T-cell (primary cell): ENCODE data around the gene RAN. TPM values are rescaled to one million over a fixed set of nuclear protein-coding genes. Genes with fewer than 3 reads are reported as not detected.

Source experiments
- ATAC-seq, 4 experiments: fragments of 200-7000 bp in 3 of 4; fragments of 150-1000 bp in 1 of 4; cut with Tn5 transposase; replicated peaks in 1 of 4; 1 replicate in 3 of 4; 2 replicates in 1 of 4; pipeline ENCODE4 v1.10.0; 2021; ENCODE audit warnings: moderate library complexity in 3 of 4, mild to moderate bottlenecking in 2 of 4, moderate number of reproducible peaks in 1 of 4
- CTCF ChIA-PET, 2 donors: fragments of 300-600 bp; sonication (Branson Sonifier 250); formaldehyde crosslinking; loops; one replicate each; lab custom pipeline; 2022; ENCODE audit warnings: antibody characterized with exemption in 2 of 2; lab: Charles Lee
- POLR2A ChIA-PET, 2 donors: fragments of 300-600 bp; sonication (Branson Sonifier 250); formaldehyde crosslinking; loops; one replicate each; lab custom pipeline; 2022; ENCODE audit warnings: antibody characterized with exemption in 2 of 2; lab: Charles Lee
- DNase-seq, 35 experiments: peaks; one replicate each; pipeline versions ENCODE4 v3.0.0 to v3.0.0-alpha.2; 2013 to 2023
- H3K27ac ChIP-seq: one replicate; pipeline ENCODE4 v1.5.1; 2013; ENCODE audit warnings: low read length
- H3K27me3 ChIP-seq, 2 experiments: replicated peaks in 1 of 2; 1 replicate in 1 of 2; 2 replicates in 1 of 2; pipeline versions ENCODE4 v1.6.1 to v1.7.0; 2013; ENCODE audit warnings: low read length in 1 of 2, mixed read lengths in 1 of 2; ENCODE audit not compliant: control insufficient read depth in 2 of 2, insufficient read depth in 2 of 2; ENCODE audit errors: extremely low read depth in 1 of 2
- H3K36me3 ChIP-seq, 2 donors: 1 replicate in 1 of 2; 2 replicates in 1 of 2; pipeline versions ENCODE4 v1.6.1 to v1.7.0; 2013; ENCODE audit warnings: low read length in 1 of 2; ENCODE audit not compliant: control insufficient read depth in 2 of 2, insufficient read depth in 1 of 2; ENCODE audit errors: extremely low read depth in 1 of 2
- H3K4me1 ChIP-seq, 2 experiments: 1 replicate in 1 of 2; 2 replicates in 1 of 2; pipeline versions ENCODE4 v1.6.1 to v1.7.0; 2013; ENCODE audit warnings: low read length in 2 of 2, mixed read lengths in 1 of 2; ENCODE audit not compliant: insufficient read depth in 2 of 2, control insufficient read depth in 1 of 2; ENCODE audit errors: extremely low read depth in 1 of 2
- H3K4me3 ChIP-seq, 2 donors: 1 replicate in 1 of 2; 2 replicates in 1 of 2; pipeline versions ENCODE4 v1.5.1 to v1.7.0; 2013; ENCODE audit warnings: mild to moderate bottlenecking in 2 of 2, low read length in 1 of 2, moderate library complexity in 1 of 2; ENCODE audit not compliant: control insufficient read depth in 1 of 2; ENCODE audit errors: extremely low read depth in 1 of 2
- H3K9me3 ChIP-seq: 2 replicates; pipeline ENCODE4 v1.7.0; 2013
- H3K27ac Mint-ChIP-seq, 2 donors: one replicate each; pipeline ENCODE4 v1.8.0; 2020 to 2021; ENCODE audit warnings: mild to moderate bottlenecking in 2 of 2, mixed read lengths in 2 of 2
- H3K27me3 Mint-ChIP-seq, 2 donors: one replicate each; pipeline ENCODE4 v1.8.0; 2021 to 2022; ENCODE audit warnings: mixed read lengths in 2 of 2
- H3K36me3 Mint-ChIP-seq: one replicate; pipeline ENCODE4 v1.8.0; 2021; ENCODE audit warnings: mixed read lengths
- H3K4me1 Mint-ChIP-seq, 3 donors: one replicate each; pipeline ENCODE4 v1.8.0; 2020 to 2022; ENCODE audit warnings: mixed read lengths in 3 of 3, mild to moderate bottlenecking in 1 of 3
- H3K4me3 Mint-ChIP-seq, 3 donors: one replicate each; pipeline ENCODE4 v1.8.0; 2020 to 2022; ENCODE audit warnings: mild to moderate bottlenecking in 3 of 3, mixed read lengths in 3 of 3, moderate library complexity in 3 of 3
- H3K9me3 Mint-ChIP-seq, 3 donors: one replicate each; pipeline ENCODE4 v1.8.0; 2020 to 2022; ENCODE audit warnings: mixed read lengths in 3 of 3
- WGBS: methylation state at CpG from one replicate; pipeline ENCODE4 v1.1.5; 2013; ENCODE audit warnings: missing lambda C conversion rate; ENCODE audit not compliant: insufficient coverage; 5-methylcytosine and 5-hydroxymethylcytosine counted together
- total RNA-seq, 35 experiments: library from RNA in 6 of 35; stranded (reverse) in 6 of 35; fragments of 120-200 nt in 1 of 35; gene quantifications; one replicate each; pipeline versions ENCODE4 v1.2.1 to v1.2.4 and lab custom pipeline; 2013 to 2026

RAN gene
- total RNA-seq, 5 donors from 2014 or later (not counting 1 experiment from before 2014, with no cell fraction given), result 304 to 367 (median 308) TPM

GRCh38 chr12:130916241-130916911 is 44.5 kb downstream of the RAN start:
- H3K27ac Mint-ChIP-seq, result no peak overlapping the region
- DNase-seq (peak in 2 of 35 experiments; percentile 11 to 27), ATAC-seq (no peak)
- CTCF ChIA-PET, result no interaction called here
- POLR2A ChIA-PET, result no interaction called here
- Histone ChIP-seq H3K36me3 (no peaks in the 10 kb centered on the region), H3K4me1 (no peaks in the 10 kb centered on the region), H3K4me3 (no peak overlapping the region), H3K9me3 (no peaks in the 10 kb centered on the region), H3K27ac (no peak overlapping the region), H3K27me3 (peaks cover 10 to 43% of the 10 kb centered on the region in 2 experiments)
- no peak overlapping the region for H3K4me3 Mint-ChIP-seq
- no peaks in the 10 kb centered on the region for H3K36me3 Mint-ChIP-seq
- peaks cover 57 to 58% of the 10 kb centered on the region in 2 donors for H3K27me3 Mint-ChIP-seq
- peaks cover 0 to 11% (median 11%) of the 10 kb centered on the region in 3 donors for H3K9me3 Mint-ChIP-seq
- WGBS, result 29% methylated on average over 36 of the region's 37 CpGs
- H3K4me1 Mint-ChIP-seq, result peaks cover 0 to 3% (median 2%) of the 10 kb centered on the region in 3 donors

GRCh38 chr12:130917607-130918006 is 45.7 kb downstream of the RAN start:
- ATAC-seq, result no peak
- Histone ChIP-seq H3K4me3 (no peak overlapping the region), H3K9me3 (no peaks in the 10 kb centered on the region), H3K27ac (no peak overlapping the region), H3K4me1 (no peaks in the 10 kb centered on the region), H3K36me3 (no peaks in the 10 kb centered on the region), H3K27me3 (peaks cover 10 to 43% of the 10 kb centered on the region in 2 experiments)
- DNase-seq, result no peak
- H3K4me1 Mint-ChIP-seq, result peaks cover 0 to 3% (median 2%) of the 10 kb centered on the region in 3 donors
- POLR2A ChIA-PET, result no interaction called here
- H3K4me3 Mint-ChIP-seq, result no peak overlapping the region
- peaks cover 60 to 61% of the 10 kb centered on the region in 2 donors for H3K27me3 Mint-ChIP-seq
- H3K27ac Mint-ChIP-seq, result no peak overlapping the region
- WGBS, result 85% methylated on average over 11 of the region's 13 CpGs
- no peaks in the 10 kb centered on the region for H3K9me3 Mint-ChIP-seq
- CTCF ChIA-PET, result no interaction called here
- H3K36me3 Mint-ChIP-seq, result no peaks in the 10 kb centered on the region

DNA sequence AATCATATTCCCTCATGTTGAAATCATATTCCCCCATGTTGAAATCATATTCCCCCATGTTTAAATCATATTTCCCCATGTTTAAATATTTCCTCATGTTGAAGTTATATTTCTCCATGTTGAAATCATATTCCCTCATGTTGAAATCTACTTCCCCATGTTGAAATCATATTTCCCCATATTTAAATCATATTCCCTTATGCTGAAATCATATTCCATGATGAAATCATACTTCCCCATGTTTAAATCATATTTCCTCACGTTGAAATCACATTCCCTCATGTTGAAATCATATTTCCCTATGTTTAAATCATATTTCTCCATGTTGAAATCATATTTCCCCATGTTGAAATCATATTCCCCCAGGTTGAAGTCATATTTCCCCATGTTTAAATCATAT is 47.2 kb downstream of the RAN start:
- 44% methylated on average over 1 of the region's 1 CpG for WGBS
- Mint-ChIP-seq H3K27me3 (peaks cover 57 to 59% of the 10 kb centered on the region in 2 donors), H3K4me3 (no peak overlapping the region), H3K9me3 (no peaks in the 10 kb centered on the region), H3K4me1 (peaks cover 0 to 3% (median 2%) of the 10 kb centered on the region in 3 donors), H3K27ac (no peak overlapping the region), H3K36me3 (no peaks in the 10 kb centered on the region)
- no peaks in the 10 kb centered on the region for H3K4me1 ChIP-seq
- no peaks in the 10 kb centered on the region for H3K36me3 ChIP-seq
- no peak overlapping the region for H3K4me3 ChIP-seq
- H3K9me3 ChIP-seq, result no peaks in the 10 kb centered on the region
- CTCF ChIA-PET, result no interaction called here
- POLR2A ChIA-PET, result no interaction called here
- DNase-seq (no peak), ATAC-seq (no peak)
- peaks cover 10 to 43% of the 10 kb centered on the region in 2 experiments for H3K27me3 ChIP-seq
- H3K27ac ChIP-seq, result no peak overlapping the region

DNA sequence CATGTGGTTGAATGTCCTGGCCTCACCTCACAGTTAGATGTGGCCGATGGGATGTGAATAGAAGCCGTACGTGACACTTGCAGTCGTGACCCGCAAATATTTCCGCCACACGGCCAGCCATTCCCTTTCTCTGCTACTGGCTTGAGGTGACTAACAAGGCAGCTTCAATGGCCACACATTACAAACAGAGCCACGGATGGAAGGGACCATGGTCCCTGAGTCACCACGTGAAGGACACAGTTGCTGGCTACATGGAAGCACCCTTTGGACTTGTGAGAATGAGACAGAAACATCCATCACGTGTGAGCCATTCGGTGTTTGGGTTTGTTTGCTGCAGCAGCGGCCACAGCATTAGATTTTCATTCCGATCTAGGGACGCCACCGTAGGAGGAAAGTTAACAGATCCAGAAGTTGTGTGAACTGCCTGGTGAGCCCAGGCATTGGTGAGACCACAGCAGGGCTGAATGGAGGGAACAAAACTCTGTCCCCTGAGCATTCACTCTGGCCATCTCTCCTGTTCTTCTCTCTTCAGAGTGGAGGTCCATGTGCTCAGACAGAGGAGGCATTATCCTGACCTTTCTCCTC is 48.3 kb downstream of the RAN start:
- no peaks in the 10 kb centered on the region for H3K9me3 ChIP-seq
- H3K4me1 ChIP-seq, result no peaks in the 10 kb centered on the region
- ATAC-seq (no peak), DNase-seq (no peak)
- no peak overlapping the region for H3K4me3 ChIP-seq
- H3K36me3 Mint-ChIP-seq, result no peaks in the 10 kb centered on the region
- H3K27me3 ChIP-seq, result peaks cover 10 to 48% of the 10 kb centered on the region in 2 experiments
- peaks cover 0 to 3% (median 2%) of the 10 kb centered on the region in 3 donors for H3K4me1 Mint-ChIP-seq
- H3K4me3 Mint-ChIP-seq, result no peak overlapping the region
- ChIA-PET POLR2A (no interaction called here), CTCF (no interaction called here)
- 74% methylated on average over 11 of the region's 15 CpGs for WGBS
- H3K27ac ChIP-seq, result no peak overlapping the region
- H3K9me3 Mint-ChIP-seq, result no peaks in the 10 kb centered on the region
- peaks cover 52 to 53% of the 10 kb centered on the region in 2 donors for H3K27me3 Mint-ChIP-seq
- H3K27ac Mint-ChIP-seq, result no peak overlapping the region
- H3K36me3 ChIP-seq, result no peaks in the 10 kb centered on the region

- ChIA-PET CTCF (no interaction called here), POLR2A (no interaction called here)
- Histone ChIP-seq H3K27ac (no peak overlapping the region), H3K4me1 (no peaks in the 10 kb centered on the region), H3K27me3 (peaks cover 9 to 48% of the 10 kb centered on the region in 2 experiments), H3K36me3 (no peaks in the 10 kb centered on the region), H3K4me3 (no peak overlapping the region), H3K9me3 (no peaks in the 10 kb centered on the region)
- Mint-ChIP-seq H3K27ac (no peak overlapping the region), H3K36me3 (no peaks in the 10 kb centered on the region), H3K27me3 (peaks cover 53 to 58% of the 10 kb centered on the region in 2 donors), H3K4me3 (no peak overlapping the region), H3K4me1 (peaks cover 0 to 3% (median 2%) of the 10 kb centered on the region in 3 donors), H3K9me3 (no peaks in the 10 kb centered on the region)
- DNase-seq (no peak), ATAC-seq (no peak)
- WGBS, result 73% methylated on average over 4 of the region's 8 CpGs
These were observed 49.0 kb downstream of the RAN start for GRCh38 chr12:130920723-130921381.

DNA sequence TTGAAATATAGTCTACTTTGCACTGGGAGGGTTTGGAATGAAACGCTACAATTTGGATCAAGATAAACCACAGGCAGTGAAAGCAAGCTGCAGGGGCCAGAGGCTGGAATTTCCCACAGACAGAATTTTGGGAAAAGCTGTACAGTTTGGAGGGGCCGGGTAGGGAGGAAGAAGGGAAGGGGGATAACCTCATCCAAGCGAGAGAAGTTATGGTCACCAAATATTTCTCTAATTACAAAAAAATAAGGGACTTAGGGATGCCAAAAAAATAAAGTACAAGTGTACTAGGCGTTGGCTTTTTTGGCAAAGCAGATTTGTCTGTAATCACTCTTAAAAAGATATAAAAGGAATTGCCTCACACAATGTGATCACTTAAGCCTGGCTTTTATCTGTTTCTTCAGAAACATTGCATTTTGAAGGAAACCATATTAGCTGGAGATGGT is 50.7 kb downstream of the RAN start:
- POLR2A ChIA-PET, result no interaction called here
- WGBS, result 86% methylated on average over 2 of the region's 4 CpGs
- no peaks in the 10 kb centered on the region for H3K9me3 ChIP-seq
- Mint-ChIP-seq H3K9me3 (no peaks in the 10 kb centered on the region), H3K4me3 (no peak overlapping the region), H3K27me3 (peaks cover 46 to 51% of the 10 kb centered on the region in 2 donors), H3K27ac (no peak overlapping the region), H3K36me3 (no peaks in the 10 kb centered on the region), H3K4me1 (no peaks in the 10 kb centered on the region)
- H3K27ac ChIP-seq, result no peak overlapping the region
- H3K36me3 ChIP-seq, result no peaks in the 10 kb centered on the region
- CTCF ChIA-PET, result no interaction called here
- ATAC-seq (no peak), DNase-seq (no peak)
- H3K4me3 ChIP-seq, result no peak overlapping the region
- H3K27me3 ChIP-seq, result peaks cover 3 to 38% of the 10 kb centered on the region in 2 experiments
- H3K4me1 ChIP-seq, result no peaks in the 10 kb centered on the region
